Measurements from ENCODE around the gene CDCA3.

The CDCA3 gene

DNA sequence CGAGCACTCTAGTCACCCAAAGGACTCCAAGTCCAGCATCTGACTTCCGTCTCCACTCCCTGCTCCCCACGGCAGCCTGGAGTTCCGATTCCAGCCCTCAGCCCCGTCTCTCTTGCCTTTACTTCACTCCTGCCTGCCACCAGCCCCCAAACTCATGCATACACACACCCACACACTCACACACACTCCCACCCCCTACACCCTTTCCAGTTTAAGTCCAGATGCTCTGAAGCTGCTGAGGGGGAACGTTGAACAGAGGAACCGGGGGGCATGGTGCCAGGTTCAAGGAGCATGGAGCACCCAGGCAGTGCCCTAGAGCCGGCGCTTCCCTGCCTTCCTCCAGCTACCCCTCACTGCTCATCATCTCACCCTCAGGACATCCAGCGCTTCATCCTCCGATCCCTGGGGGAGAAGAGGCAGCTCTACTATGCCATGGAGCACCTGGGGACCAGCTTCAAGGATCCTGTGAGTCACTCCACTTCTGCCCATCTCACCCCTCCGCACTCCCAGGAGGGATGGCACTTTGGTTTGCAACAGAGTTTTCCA lies 19.6 kb downstream of the CDCA3 start:
- DNase-seq, result no peak

DNA sequence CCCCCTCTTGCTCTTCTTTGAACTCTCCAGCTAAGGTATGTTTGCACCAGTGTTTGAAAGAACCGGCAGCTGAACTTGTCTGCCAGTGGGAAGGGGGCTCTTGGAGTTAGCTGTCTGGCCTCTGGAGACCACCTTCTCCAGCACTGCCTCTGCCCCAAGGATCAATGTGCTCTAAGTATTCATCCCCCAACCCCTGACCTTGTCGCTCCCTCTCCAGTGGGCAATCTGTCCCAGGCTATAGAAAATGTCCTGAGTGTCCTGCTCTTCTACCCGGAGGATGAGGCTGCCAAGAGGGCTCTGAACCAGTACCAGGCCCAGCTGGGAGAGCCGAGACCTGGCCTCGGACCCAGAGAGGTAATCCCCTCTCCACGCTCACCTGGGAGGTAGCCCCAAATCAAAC lies 20.1 kb downstream of the CDCA3 start:
- no peak for DNase-seq

DNA sequence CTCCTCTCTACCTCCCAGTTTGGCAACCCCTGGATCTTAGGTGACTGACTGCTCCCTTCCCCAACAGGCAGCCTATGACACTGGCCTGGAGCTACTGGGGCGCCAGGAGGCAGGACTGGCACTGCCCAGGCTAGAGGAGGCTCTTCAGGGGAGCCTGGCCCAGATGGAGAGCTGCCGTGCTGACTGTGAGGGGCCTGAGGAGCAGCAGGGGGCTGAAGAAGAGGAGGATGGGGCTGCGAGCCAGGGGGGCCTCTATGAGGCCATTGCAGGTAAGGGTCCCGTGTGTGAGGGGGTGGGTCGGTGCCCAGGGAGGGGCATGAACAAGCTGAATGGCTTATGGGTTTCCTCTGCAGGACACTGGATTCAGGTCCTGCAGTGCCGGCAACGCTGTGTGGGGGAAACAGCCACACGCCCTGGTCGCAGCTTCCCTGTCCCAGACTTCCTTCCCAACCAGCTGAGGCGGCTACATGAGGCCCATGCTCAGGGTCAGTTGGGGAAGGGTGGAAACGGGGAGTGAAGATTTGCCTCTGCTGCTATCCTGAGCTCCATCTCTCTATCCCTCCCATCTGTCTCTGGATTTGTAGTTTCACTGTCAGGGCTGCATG lies 20.7 kb downstream of the CDCA3 start:
- no peak for DNase-seq

DNA sequence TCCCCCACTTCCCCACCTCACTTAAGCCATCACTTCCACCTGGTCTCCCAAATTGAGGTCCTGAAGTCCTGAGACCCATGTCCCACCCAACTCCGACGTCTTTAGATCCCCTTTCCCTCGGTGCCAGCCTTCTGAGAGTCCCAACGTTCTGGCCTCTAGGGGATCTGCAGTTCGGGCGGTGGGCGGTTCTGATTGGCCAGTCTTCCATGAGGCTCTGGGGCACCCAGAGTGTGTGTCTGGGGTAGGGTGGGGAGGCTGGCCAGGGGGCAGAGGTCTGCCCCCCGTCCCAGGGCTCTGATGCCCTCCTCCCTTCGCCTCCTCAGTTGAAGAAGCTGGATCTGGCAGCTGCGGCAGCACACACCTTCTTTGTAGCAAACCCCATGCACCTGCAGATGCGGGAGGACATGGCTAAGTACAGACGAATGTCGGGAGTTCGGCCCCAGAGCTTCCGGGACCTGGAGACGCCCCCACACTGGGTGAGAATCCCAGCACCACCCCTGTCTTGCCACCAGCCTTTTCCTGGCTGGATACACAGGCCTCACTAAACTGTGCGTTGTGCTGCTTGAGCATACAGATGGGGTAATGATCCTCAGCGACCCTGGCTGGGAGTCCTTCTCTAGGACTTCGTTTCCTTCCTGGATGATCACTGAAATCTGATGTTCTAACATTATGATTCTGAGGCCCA lies 21.4 kb downstream of the CDCA3 start:
- DNase-seq, result no peak

DNA sequence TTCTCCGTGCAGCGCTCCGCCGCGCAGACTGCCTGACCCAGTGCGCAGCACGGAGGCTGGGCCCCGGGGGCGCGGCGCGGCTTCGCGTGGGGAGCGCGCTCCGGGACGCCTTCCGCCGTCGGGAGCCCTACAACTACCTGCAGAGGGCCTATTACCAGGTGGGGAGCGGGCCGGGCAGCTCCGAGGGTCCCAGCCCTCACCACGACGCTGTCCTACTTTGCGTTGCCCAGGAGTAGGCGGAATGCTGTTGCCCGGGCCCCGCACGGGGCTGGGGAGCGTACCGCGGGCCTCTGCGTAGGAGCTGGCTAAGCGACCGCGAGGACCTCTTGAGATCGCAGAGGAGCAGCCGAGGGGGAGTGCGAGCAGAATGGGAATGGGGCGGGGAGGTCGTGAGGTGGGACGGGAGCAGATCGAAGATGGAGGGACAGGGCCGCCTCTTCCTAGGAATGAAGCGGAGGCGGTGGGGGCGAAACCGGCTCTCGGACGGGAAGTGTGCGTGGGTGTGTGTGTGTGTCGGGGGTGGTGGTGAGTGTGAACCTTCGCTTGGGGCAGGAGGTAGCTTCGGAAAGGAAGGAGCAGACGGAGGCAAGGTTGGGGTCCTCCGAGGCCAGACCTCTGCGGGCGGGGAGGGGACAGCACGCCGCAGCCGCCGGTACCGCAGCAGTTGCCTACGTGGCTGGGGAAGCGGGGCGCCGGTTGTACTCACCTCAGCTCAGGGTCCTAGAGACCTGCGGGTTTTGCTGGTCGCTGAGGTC lies 22.1 kb downstream of the CDCA3 start:
- no peak for DNase-seq

DNA sequence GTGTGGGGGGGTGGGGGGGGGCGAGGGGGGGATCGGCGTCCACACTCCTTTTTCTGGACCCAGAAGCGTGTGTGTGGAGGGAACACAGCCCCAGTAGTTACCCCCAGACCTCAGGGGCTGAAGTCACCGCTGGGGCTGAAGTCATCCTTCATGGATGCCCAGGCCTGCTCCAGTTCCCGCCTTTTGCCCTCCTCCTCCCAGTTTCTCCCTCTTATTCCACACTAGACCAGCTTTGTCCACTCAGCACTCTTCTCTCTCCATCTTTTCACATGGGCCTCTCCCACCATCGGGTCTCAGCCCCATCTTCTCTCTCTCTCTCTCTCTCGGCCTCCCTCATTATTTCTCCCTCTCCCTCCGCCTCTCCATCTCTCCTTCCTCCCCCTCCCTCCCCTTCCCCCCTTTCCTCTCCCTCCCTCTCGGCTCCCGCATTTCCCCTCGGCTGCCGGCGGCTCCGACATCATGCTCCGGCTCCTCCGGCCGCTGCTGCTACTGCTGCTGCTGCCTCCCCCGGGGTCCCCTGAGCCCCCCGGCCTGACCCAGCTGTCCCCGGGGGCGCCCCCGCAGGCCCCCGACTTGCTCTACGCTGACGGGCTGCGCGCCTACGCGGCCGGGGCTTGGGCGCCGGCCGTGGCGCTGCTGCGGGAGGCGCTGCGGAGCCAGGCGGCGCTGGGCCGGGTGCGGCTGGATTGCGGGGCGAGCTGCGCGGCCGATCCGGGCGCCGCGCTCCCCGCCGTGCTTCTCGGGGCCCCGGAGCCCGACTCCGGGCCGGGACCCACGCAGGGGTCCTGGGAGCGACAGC lies 22.9 kb downstream of the CDCA3 start, which contains the start of gene P3H3:
Gene P3H3 (plus strand): TSS at position 426 of the 799 bp plus-strand sequence. CDS start 34 bp downstream, at position 460.
- no peak for DNase-seq

DNA sequence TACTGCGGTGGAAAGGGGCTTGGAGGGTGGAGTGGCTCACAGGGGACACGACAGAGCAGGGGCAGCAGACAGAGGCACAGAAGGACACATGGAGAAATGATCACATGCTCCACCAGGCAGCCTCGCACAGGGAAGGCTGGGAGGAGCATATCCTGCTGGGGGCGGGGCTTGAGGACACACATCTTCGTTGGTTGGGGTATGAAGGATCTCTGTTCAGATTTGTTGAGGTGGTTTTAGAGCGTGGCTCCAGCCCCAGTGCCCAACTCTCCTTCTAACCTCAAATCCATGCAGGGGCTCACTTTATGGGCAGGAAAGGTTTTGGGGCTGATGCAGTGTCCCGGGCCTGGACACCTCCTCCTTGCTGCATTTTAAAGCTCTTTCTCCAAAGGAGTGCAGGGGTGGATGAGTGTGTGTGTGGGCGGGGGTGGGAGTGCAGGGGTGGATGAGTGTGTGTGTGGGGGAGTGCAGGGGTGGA lies 23.6 kb downstream of the CDCA3 start:
- DNase-seq, result no peak

DNA sequence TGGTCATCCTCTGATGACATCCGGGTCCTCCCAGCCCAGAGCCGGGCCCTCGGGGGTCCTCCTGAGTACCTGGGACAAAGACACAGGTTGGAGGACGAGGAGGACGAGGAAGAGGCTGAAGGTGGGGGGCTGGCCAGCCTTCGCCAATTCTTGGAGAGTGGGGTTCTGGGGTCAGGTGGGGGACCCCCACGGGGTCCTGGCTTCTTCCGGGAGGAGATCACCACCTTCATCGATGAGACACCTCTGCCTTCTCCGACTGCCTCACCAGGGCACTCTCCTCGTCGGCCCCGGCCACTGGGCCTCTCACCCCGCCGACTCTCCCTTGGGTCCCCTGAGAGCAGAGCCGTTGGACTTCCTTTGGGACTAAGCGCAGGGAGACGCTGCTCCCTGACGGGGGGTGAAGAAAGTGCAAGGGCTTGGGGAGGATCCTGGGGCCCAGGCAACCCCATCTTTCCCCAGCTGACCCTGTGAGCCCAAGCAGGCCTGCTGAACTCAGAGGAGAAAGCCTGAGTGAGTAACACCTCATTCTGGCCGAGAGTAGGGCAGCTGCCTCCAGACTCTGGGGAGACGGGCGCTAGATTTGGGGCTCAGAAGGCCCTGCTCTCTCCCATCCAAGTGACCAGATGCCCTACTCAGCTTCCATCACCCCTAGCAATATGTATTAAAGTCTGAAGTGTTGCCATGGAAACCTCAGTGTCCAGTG lies 24.2 kb downstream of the CDCA3 start:
- no peak for DNase-seq

DNA sequence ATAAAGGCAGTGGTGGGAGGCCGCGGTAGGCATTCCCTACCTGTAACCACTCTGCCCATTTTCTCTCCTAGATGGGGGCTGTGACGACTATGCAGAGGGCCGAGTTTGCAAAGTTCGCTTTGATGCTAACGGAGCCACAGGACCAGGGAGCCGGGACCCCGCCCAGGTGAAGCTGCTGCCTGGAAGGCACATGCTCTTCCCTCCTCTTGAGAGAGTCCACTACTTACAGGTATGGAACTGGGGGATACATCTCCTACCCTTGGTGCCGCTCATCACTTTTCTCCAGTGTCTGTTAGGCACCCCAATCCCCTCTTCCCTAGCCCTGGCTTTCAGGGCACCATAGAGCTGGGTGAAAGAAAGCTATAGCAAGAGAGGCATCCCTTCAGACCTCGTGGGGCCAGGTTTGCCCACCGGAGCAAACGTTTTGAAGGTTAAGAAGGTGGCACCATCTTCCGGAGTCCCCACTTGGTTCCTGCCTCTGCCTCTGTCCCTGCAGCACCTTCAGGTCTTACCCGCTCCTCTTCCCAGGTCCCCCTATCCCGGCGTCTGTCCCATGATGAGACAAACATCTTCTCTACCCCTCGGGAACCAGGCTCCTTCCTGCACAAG lies 24.9 kb downstream of the CDCA3 start:
- no peak for DNase-seq

DNA sequence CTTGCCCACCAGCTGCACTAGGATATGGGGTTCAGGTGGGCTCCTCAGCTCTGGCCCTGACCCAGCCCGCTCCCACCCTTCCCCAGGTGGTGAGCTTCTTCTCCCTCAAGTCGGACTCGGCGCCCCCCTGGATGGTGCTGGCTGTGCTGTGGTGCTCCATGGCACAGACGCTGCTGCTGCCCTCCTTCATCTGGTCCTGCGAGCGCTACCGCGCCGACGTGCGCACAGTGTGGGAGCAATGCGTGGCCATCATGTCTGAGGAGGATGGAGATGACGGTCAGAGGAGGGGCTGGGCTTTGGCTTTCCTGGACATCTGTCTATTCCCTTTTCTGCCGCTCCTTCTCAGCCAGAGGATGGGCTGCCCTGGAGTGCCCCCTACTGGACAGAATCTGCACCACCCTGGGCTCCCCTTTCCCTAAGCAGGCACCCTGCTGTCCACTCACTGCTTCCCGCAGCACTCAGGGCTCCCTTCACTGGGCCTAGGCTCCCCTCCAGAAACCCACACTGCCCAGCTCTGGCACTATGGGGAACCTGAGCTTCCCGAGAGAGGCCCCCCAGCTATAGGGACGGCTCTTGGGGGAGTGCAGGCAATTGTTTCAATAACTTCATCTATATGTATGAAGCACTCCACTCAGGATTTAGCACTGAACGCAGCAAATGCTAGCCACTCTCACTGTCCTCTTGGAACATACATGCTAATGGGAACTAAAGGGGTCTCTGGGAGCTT lies 25.5 kb downstream of the CDCA3 start:
- no peak for DNase-seq

DNA sequence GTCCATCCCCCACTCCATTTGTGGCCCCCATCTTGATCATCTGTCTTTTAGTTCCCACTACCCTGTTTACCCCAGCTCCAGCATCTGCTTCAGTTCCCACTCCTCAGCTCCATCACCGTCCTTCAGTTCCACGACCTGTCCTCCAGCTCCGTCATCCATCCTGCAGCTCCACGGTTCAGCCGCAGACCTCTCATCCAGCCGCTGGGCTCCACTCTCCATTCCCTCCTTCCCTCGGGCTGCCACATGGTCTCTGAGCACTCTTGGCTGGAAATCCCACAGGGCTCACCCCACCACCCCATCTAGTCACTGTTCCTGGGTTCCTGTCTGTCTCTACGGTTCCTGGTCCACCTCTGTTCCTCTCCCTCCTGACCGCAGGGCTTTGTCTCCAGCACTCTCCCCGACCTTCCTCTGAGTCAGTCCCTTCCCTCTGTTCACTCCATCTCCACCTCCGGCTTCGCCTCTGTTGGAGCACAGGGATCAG lies 26.1 kb downstream of the CDCA3 start:
- no peak for DNase-seq

DNA sequence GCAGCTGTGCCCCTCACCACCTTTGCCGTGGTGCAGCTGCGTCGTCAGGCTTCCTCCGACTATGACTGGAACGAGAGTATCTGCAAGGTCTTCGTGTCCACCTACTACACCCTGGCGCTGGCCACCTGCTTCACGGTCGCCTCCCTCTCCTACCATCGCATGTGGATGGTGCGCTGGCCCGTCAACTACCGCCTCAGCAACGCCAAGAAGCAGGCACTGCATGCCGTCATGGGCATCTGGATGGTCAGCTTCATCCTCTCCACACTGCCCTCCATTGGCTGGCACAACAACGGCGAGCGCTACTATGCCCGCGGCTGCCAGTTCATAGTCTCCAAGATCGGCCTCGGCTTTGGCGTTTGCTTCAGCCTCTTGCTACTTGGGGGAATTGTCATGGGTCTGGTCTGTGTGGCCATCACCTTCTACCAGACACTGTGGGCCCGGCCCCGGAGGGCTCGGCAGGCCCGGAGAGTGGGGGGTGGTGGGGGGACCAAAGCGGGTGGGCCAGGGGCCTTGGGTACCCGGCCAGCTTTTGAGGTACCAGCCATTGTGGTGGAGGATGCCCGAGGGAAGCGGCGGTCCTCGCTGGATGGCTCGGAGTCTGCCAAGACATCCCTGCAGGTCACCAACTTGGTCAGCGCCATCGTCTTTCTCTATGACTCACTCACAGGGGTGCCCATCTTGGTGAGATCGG lies 26.9 kb downstream of the CDCA3 start:
- DNase-seq, result no peak

DNA sequence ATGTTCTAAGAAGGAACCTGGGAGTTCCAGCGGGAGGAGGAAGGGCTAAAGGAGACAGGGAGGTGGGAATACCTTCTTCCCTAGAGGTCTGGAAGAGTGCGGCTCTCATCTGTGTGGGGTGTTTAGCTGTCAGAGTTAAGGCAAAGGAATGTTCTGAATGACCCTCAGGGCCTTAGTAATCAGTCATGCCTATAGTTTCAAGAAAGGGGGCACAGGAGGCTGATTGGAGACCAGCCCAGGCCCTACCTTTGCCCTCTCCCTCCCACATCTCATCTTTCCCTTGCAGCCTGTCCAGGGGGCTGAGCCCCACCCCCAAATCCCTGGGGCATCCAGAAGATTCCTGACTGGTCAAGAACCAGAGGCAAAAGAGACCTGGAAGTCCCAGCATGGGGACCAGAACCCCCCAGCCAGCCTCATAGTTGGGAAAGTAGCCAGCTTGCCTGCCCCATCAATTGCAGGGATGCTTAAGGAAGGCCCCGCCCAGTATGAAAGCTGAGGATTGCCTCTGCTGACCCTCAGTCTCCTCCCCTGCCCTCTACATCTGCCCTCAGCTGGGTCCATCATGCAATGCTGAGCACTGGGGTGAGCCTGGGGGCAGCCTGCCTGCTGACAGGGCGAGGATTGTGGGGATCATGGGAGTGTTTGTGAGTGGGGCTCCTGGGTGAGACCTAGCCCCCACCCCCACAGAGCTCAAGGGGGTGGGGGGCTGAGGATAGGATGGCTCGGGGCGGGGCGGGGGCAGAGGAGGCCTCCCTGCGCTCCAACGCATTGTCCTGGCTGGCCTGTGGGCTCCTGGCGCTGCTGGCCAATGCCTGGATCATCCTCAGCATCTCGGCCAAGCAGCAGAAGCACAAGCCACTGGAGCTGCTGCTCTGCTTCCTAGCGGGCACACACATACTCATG lies 27.7 kb downstream of the CDCA3 start:
- no peak for DNase-seq

DNA sequence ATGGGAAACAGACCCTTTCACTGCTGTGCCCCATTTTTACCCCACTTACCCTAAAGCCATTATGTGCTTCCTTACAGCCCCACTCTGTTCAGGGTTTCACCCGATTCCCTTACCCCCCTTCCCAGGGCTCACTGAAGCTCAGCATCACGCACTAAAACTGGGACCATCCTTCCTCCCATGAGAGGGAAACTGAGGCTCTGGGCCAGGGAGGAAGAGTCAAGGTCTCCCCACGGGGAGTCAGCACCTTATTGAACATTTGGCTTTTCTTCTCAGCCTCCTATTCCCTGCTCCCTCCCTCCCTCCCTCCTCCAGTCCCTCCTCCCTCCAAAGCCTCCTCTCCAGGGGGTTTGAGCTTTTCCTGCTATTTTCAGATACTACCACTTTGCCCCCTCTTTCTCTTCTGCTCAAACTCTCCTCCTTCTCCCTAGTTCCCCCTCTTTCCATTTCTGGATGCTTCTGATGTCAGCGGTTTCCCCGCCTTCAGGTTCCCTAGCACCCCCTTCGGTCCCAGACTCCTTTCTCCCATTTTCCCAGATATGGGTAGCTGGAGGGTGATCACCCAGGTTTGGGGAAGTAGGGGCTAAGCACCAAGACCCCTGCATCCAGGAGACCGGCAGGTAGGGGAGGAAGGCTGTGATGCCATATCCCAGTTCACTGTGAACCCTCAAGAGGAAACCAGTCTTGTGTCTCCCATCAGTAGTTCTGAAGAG lies 28.5 kb downstream of the CDCA3 start:
- DNase-seq, result no peak

DNA sequence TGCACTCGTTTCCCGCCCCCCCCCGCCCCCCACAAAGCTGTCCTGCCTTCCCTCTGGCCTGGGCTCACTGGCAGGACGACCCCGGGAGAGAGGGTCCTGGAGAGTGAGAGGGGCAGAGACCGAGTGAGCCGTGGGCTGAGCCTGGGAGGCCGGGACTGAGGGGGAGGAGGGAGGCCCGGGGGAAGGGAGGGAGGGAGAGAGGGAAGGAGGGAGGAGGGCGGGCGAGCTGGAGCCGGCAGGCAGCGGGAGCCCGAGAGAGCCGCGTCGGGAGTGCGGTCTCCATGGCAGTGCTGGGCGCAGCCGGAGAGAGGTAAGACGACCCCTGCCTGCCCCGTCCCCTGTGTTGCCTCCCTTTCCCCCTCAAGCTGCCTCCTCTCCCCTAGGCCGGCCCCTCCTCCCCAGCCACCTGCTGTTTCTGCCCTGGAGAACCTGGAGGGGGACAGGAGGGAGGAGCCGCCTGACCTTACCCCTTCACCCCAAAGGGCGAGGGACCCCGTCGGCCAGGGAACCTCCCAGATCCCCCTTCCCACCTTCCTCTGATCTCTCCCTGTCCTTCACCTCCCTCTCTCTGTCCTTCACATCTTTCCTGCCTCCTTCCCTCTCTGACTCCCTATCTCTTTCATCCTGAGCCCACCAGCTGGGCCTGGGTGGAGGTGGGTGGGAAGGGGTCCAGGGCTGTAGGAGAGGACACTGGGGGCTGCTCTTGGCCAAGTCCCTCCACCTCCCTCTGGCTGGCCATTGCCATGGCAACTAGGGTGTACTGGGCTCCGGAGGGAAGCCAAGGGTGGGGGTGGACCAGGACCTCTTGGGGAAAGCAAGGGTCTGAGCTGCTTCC lies 29.3 kb downstream of the CDCA3 start, which contains the start of gene GPR162:
Gene GPR162 (plus strand): TSS at position 231 of the 835 bp plus-strand sequence. CDS start 2,078 bp downstream, outside the sequence.
- DNase-seq, result no peak

DNA sequence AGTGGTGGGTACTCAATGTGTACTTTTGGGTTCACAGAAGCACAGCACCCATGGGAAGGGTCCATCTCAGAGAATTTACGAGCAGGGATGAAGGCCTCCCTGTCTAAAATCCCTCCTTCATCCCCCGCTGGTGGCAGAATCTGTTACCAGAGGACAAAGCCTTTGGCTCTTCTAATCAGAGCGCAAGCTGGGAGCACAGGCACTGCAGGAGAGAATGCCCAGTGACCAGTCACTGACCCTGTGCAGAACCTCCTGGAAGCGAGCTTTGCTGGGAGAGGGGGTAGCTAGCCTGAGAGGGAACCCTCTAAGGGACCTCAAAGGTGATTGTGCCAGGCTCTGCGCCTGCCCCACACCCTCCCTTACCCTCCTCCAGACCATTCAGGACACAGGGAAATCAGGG lies 30.9 kb downstream of the CDCA3 start:
- no peak for DNase-seq
